SU-DHL-6 (cell line): ENCODE data around the gene RAB3IP.

Source experiments
- H2AFZ ChIP-seq: fragments of 200-600 bp; sonication (generic); 2 replicates; pipeline ENCODE4 v1.6.1; 2014; ENCODE audit warnings: low read depth, mild to moderate bottlenecking, moderate library complexity, mixed read lengths, antibody characterized with exemption, low read length; ENCODE audit not compliant: severe bottlenecking
- H3F3A ChIP-seq: fragments of 200-600 bp; shearing (Covaris generic); 2 replicates; pipeline ENCODE4 v1.6.0; 2016; ENCODE audit warnings: antibody characterized with exemption, mild to moderate bottlenecking; ENCODE audit not compliant: insufficient read depth
- H3K27ac ChIP-seq: fragments of 200-600 bp; sonication (generic); 2 replicates; pipeline ENCODE4 v1.5.1; 2016; ENCODE audit warnings: low read depth, mild to moderate bottlenecking, low read length, moderate library complexity, mixed read lengths
- H3K27me3 ChIP-seq: fragments of 200-600 bp; sonication (generic), shearing (Covaris generic); 2 replicates; pipeline ENCODE4 v1.6.0; 2014; ENCODE audit warnings: mild to moderate bottlenecking, low read length
- H3K36me3 ChIP-seq: fragments of 200-600 bp; sonication (generic); 2 replicates; pipeline ENCODE4 v1.6.1; 2014; ENCODE audit warnings: mild to moderate bottlenecking, low read length, mixed read lengths
- H3K4me2 ChIP-seq: fragments of 300-600, 200-600 bp; shearing (Covaris generic), sonication (generic); 2 replicates; pipeline ENCODE4 v1.6.0; 2014; ENCODE audit warnings: low read length, low read depth, mild to moderate bottlenecking; ENCODE audit not compliant: poor library complexity, severe bottlenecking
- H3K4me3 ChIP-seq: fragments of 200-600 bp; sonication (generic); 2 replicates; pipeline ENCODE4 v1.5.1; 2014; ENCODE audit warnings: antibody characterized with exemption, low read length, mild to moderate bottlenecking, mixed read lengths; ENCODE audit not compliant: insufficient read depth, poor library complexity, severe bottlenecking
- H3K79me2 ChIP-seq: fragments of 200-600 bp; sonication (generic); 2 replicates; pipeline ENCODE4 v1.6.1; 2014; ENCODE audit warnings: mild to moderate bottlenecking, low read length, moderate library complexity; ENCODE audit not compliant: insufficient read depth
- H3K9ac ChIP-seq: fragments of 200-600 bp; sonication (generic); 2 replicates; pipeline ENCODE4 v1.7.0; 2014; ENCODE audit warnings: mild to moderate bottlenecking, low read length
- H3K9me2 ChIP-seq: fragments of 200-600 bp; sonication (generic); replicated peaks from 2 replicates; pipeline ENCODE4 v1.6.1; 2014; ENCODE audit warnings: low read length; ENCODE audit not compliant: insufficient read depth
- H3K9me3 ChIP-seq: fragments of 200-600 bp; sonication (generic); 2 replicates; pipeline ENCODE4 v1.6.1; 2014; ENCODE audit warnings: low read length, mixed read lengths; ENCODE audit not compliant: insufficient read depth
- H4K20me1 ChIP-seq: fragments of 200-600 bp; sonication (generic); 2 replicates; pipeline ENCODE4 v1.6.1; 2014; ENCODE audit warnings: low read depth, mild to moderate bottlenecking, antibody characterized with exemption, low read length, moderate library complexity, mixed read lengths
- CTCF ChIP-seq: fragments of 200-600 bp; sonication (generic); IDR thresholded peaks from one replicate; pipeline ENCODE4 v1.5.1; 2017; ENCODE audit warnings: antibody characterized with exemption, mild to moderate bottlenecking, low read length, moderate library complexity; ENCODE audit not compliant: insufficient read depth, poor library complexity, severe bottlenecking
- EZH2phosphoT487 ChIP-seq: fragments of 200-600 bp; sonication (generic), shearing (Covaris generic); conservative IDR thresholded peaks from 2 replicates; pipeline ENCODE4 v1.6.1; 2018; ENCODE audit warnings: mild to moderate bottlenecking, antibody characterized with exemption, low read length, moderate library complexity, mixed read lengths

RAB3IP gene

GRCh38 chr12:69712826-69713225 lies 25.8 kb upstream of the RAB3IP start:
- no peak overlapping the region for H3K27ac ChIP-seq
- no peaks in the 10 kb centered on the region for H3K9me2 ChIP-seq
- H3F3A ChIP-seq: no peaks in the 10 kb centered on the region
- H3K4me3 ChIP-seq: no peak overlapping the region
- H4K20me1 ChIP-seq: no peaks in the 10 kb centered on the region
- H2AFZ ChIP-seq: no peak overlapping the region
- no peaks in the 10 kb centered on the region for H3K27me3 ChIP-seq
- no peaks in the 10 kb centered on the region for H3K36me3 ChIP-seq
- no peak overlapping the region for H3K9ac ChIP-seq
- H3K9me3 ChIP-seq: no peaks in the 10 kb centered on the region
- no peak overlapping the region for H3K4me2 ChIP-seq
- TF ChIP-seq CTCF (no peak), EZH2phosphoT487 (no peak)
- no peaks in the 10 kb centered on the region for H3K79me2 ChIP-seq

- Histone ChIP-seq H2AFZ (no peak overlapping the region), H4K20me1 (no peaks in the 10 kb centered on the region), H3K9me2 (no peaks in the 10 kb centered on the region), H3K9ac (no peak overlapping the region), H3K36me3 (no peaks in the 10 kb centered on the region), H3K4me2 (no peak overlapping the region), H3K9me3 (no peaks in the 10 kb centered on the region), H3K79me2 (no peaks in the 10 kb centered on the region), H3K27ac (no peak overlapping the region), H3F3A (no peaks in the 10 kb centered on the region), H3K27me3 (no peaks in the 10 kb centered on the region), H3K4me3 (no peak overlapping the region)
- no peak for TF ChIP-seq EZH2phosphoT487
- TF ChIP-seq CTCF: no peak
Observed at GRCh38 chr12:69714542-69714941, 24.1 kb upstream of the RAB3IP start.

- H3K79me2 ChIP-seq: no peaks in the 10 kb centered on the region
- no peak overlapping the region for H3K27ac ChIP-seq
- H3K27me3 ChIP-seq: no peaks in the 10 kb centered on the region
- no peak overlapping the region for H3K9ac ChIP-seq
- H3K36me3 ChIP-seq: no peaks in the 10 kb centered on the region
- H3K9me2 ChIP-seq: no peaks in the 10 kb centered on the region
- no peaks in the 10 kb centered on the region for H3K9me3 ChIP-seq
- no peak overlapping the region for H2AFZ ChIP-seq
- TF ChIP-seq CTCF: no peak
- TF ChIP-seq EZH2phosphoT487: no peak
- no peak overlapping the region for H3K4me2 ChIP-seq
- no peaks in the 10 kb centered on the region for H4K20me1 ChIP-seq
- H3K4me3 ChIP-seq: no peak overlapping the region
- no peaks in the 10 kb centered on the region for H3F3A ChIP-seq
Observed at GRCh38 chr12:69719336-69720316, 19.0 kb upstream of the RAB3IP start.
